G401 (cell line): ENCODE results near the gene THEMIS. TPM values are rescaled to one million over a fixed set of nuclear protein-coding genes. Genes with fewer than 3 reads are reported as not detected.
"Not testable (repeated sequence)": the region's sequence is repeated elsewhere in the genome, so short reads cannot be mapped to it uniquely, and the experiment has no call there.

ENCODE experiments used
- DNase-seq: peaks from one replicate; pipeline ENCODE4 v3.0.0-alpha.2; 2015; ENCODE audit warnings: low spot score
- in situ Hi-C: cut with HindIII; loops from 2 replicates; pipeline ENCODE4 v1.10.0; 2016; ENCODE audit warnings: low sequenced_read_pairs, mixed read lengths
- total RNA-seq: library from RNA; depleted of rRNA; stranded (reverse); fragments of >200 nt; shearing (Covaris generic); gene quantifications from 2 replicates; pipeline ENCODE4 v1.2.3, GENCODE V29; 2014; rRNA removed

Gene THEMIS
- total RNA-seq: not detected in 2 replicates

GRCh38 chr6:127900935-127901334 is at the start of gene THEMIS:
Gene THEMIS, minus strand, starts transcription at chr6:127901058. Its CDS starts 126 bp downstream, at chr6:127900932.
- DNase-seq: no peak
- in situ Hi-C loops: no loop called here

GRCh38 chr6:127949251-127949650 is 48.4 kb upstream of the THEMIS start:
- in situ Hi-C loops: no loop called here
- no peak for DNase-seq

- in situ Hi-C loops: no loop called here
- no peak for DNase-seq
These were observed 45.5 kb upstream of the THEMIS start for GRCh38 chr6:127946388-127946787.

- in situ Hi-C loops: no loop called here
- no peak for DNase-seq
These were observed 44.7 kb upstream of the THEMIS start for GRCh38 chr6:127945434-127946097.

GRCh38 chr6:127941228-127941627 is 40.4 kb upstream of the THEMIS start:
- in situ Hi-C loops: no loop called here

GRCh38 chr6:127939442-127940066 is 38.7 kb upstream of the THEMIS start:
- no peak for DNase-seq
- in situ Hi-C loops: no loop called here

More at GRCh38 chr6:127941228-127941627, 40.4 kb upstream of the THEMIS start:
- no peak for DNase-seq

GRCh38 chr6:127938701-127939100 is 37.8 kb upstream of the THEMIS start:
- DNase-seq: no peak
- in situ Hi-C loops: no loop called here

GRCh38 chr6:127937747-127938146 is 36.9 kb upstream of the THEMIS start:
- in situ Hi-C loops: no loop called here
- no peak for DNase-seq

GRCh38 chr6:127937102-127937501 is 36.2 kb upstream of the THEMIS start:
- no peak for DNase-seq
- in situ Hi-C loops: no loop called here

- in situ Hi-C loops: no loop called here
- no peak for DNase-seq
These were observed 34.1 kb upstream of the THEMIS start for GRCh38 chr6:127934956-127935355.

GRCh38 chr6:127933852-127934840 is 33.3 kb upstream of the THEMIS start:
- no peak for DNase-seq
- in situ Hi-C loops: no loop called here

- no peak for DNase-seq
- in situ Hi-C loops: no loop called here
These were observed 32.3 kb upstream of the THEMIS start for GRCh38 chr6:127933137-127933536.

- in situ Hi-C loops: no loop called here
These were observed 31.9 kb upstream of the THEMIS start for GRCh38 chr6:127932708-127933107.

GRCh38 chr6:127926441-127926840 is 25.6 kb upstream of the THEMIS start:
- in situ Hi-C loops, DNase-seq: not testable (repeated sequence)

More at GRCh38 chr6:127932708-127933107, 31.9 kb upstream of the THEMIS start:
- no peak for DNase-seq

- in situ Hi-C loops: no loop called here
- DNase-seq: no peak
These were observed 23.6 kb upstream of the THEMIS start for GRCh38 chr6:127924440-127924839.

GRCh38 chr6:127924031-127924430 is 23.2 kb upstream of the THEMIS start:
- no peak for DNase-seq
- in situ Hi-C loops: no loop called here

GRCh38 chr6:127923135-127923534 is 22.3 kb upstream of the THEMIS start:
- in situ Hi-C loops: no loop called here
- no peak for DNase-seq

- DNase-seq: no peak
- in situ Hi-C loops: no loop called here
These were observed 21.1 kb upstream of the THEMIS start for GRCh38 chr6:127921982-127922381.

- in situ Hi-C loops: no loop called here
- no peak for DNase-seq
These were observed 19.9 kb upstream of the THEMIS start for GRCh38 chr6:127920804-127921203.
